Measurements from ENCODE around the gene TEX11. TPM values are rescaled to one million over a fixed set of nuclear protein-coding genes. Genes with fewer than 3 reads are reported as not detected.

TEX11 gene
- total and polyA plus RNA-seq, 10 of the 15 experiments (the other 5 are each of a cell fraction or from before 2014, with no cell fraction given): not detected

DNA sequence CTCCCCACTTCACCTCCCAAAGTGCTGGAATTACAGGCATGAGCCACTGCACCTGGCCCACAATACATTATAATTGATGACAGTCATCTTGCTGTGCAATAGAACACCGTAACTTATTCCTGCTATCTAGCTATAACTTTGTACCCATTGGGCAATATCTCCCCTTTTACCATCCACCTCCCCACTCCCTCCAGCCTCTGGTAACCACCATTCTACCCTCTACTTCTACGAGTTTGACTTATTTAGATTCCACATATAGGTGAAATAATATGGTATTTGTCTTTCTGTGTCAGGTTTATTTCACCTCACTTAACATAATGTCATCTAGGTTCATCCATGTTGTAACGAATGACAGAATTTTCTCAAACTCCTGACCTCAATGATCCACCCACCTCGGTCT, 8.2 kb upstream of the TEX11 start:
- Histone ChIP-seq H3K36me3 (ENCODE audit: control insufficient read depth in 2 of 2, insufficient read depth in 2 of 2, low read length in 1 of 2) (no peaks in the 10 kb centered on the region), H3K4me3 (no peak overlapping the region), H3K4me2 (ENCODE audit: control insufficient read depth, insufficient read depth) (no peak overlapping the region), H3K9ac (ENCODE audit: control insufficient read depth, insufficient read depth, low read length) (no peak overlapping the region), H3K79me2 (ENCODE audit: control insufficient read depth, insufficient read depth, low read length) (no peaks in the 10 kb centered on the region), H3K4me1 (ENCODE audit: control insufficient read depth, insufficient read depth, low read length) (no peaks in the 10 kb centered on the region), H4K20me1 (ENCODE audit: control insufficient read depth, insufficient read depth) (no peaks in the 10 kb centered on the region), H3K27ac (ENCODE audit: control insufficient read depth, insufficient read depth) (no peak overlapping the region), H3K9me3 (replicated peaks; ENCODE audit: control insufficient read depth, insufficient read depth, low read length) (no peaks in the 10 kb centered on the region), H3K27me3 (replicated peaks in 1 of 2; ENCODE audit: control insufficient read depth in 2 of 2, insufficient read depth in 2 of 2, low read length in 1 of 2) (no peaks in the 10 kb centered on the region), H2AFZ (ENCODE audit: control insufficient read depth, low read depth, low read length) (no peak overlapping the region)
- CTCF ChIA-PET: no interaction called here
- ATAC-seq: no peak
- in situ Hi-C loops (cut with MboI): no loop called here
- no TSS peak for BruUV-seq (replicated peaks)
- FAIRE-seq: no peak
- TF ChIP-seq POU2F2 (IDR thresholded peaks at IDR 0.05; ENCODE audit: borderline replicate concordance, low read depth, low read length) (no peak), NR2C2 (IDR thresholded peaks at IDR 0.05; ENCODE audit: borderline replicate concordance, control insufficient read depth, insufficient read length, low read depth) (no peak), CHD1 (IDR thresholded peaks at IDR 0.05; ENCODE audit: low read depth, low read length) (no peak), MYB (IDR thresholded peaks at IDR 0.05; ENCODE audit: borderline replicate concordance, low read depth, low read length) (no peak), ZNF24 (IDR thresholded peaks at IDR 0.05) (no peak), EED (IDR thresholded peaks at IDR 0.05; ENCODE audit: low read depth) (no peak), PAX8 (IDR thresholded peaks at IDR 0.05) (no peak), SIX5 (IDR thresholded peaks at IDR 0.05; ENCODE audit: low read depth, low read length, severe bottlenecking) (no peak), NFXL1 (IDR thresholded peaks at IDR 0.05; ENCODE audit: borderline replicate concordance) (no peak), WRNIP1 (IDR thresholded peaks at IDR 0.05; ENCODE audit: borderline replicate concordance, low read depth, low read length) (no peak), RCOR1 (conservative IDR thresholded peaks at IDR 0.05; ENCODE audit: low read depth, low read length) (no peak), NRF1 (conservative IDR thresholded peaks at IDR 0.05; ENCODE audit: low read depth, low read length) (no peak), JUND (IDR thresholded peaks at IDR 0.05; ENCODE audit: low read depth, low read length) (no peak), ATF7 (IDR thresholded peaks at IDR 0.05; ENCODE audit: low read depth) (no peak), ESRRA (IDR thresholded peaks at IDR 0.05; ENCODE audit: low read length) (no peak)
- TF ChIP-seq, protein P1, sequence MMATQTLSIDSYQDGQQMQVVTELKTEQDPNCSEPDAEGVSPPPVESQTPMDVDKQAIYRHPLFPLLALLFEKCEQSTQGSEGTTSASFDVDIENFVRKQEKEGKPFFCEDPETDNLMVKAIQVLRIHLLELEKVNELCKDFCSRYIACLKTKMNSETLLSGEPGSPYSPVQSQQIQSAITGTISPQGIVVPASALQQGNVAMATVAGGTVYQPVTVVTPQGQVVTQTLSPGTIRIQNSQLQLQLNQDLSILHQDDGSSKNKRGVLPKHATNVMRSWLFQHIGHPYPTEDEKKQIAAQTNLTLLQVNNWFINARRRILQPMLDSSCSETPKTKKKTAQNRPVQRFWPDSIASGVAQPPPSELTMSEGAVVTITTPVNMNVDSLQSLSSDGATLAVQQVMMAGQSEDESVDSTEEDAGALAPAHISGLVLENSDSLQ (IDR thresholded peaks at IDR 0.05): no peak
- TF ChIP-seq, protein P2, sequence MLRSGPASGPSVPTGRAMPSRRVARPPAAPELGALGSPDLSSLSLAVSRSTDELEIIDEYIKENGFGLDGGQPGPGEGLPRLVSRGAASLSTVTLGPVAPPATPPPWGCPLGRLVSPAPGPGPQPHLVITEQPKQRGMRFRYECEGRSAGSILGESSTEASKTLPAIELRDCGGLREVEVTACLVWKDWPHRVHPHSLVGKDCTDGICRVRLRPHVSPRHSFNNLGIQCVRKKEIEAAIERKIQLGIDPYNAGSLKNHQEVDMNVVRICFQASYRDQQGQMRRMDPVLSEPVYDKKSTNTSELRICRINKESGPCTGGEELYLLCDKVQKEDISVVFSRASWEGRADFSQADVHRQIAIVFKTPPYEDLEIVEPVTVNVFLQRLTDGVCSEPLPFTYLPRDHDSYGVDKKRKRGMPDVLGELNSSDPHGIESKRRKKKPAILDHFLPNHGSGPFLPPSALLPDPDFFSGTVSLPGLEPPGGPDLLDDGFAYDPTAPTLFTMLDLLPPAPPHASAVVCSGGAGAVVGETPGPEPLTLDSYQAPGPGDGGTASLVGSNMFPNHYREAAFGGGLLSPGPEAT (IDR thresholded peaks at IDR 0.05; ENCODE audit: low read depth): no peak
- WGBS (ENCODE audit: insufficient coverage, insufficient replicate concordance, low lambda C conversion rate, missing lambda C conversion rate): 49% methylated on average over 4 of the region's 4 CpGs
- no peak for DNase-seq (ENCODE audit: low read depth, low spot score)
- RAD21 ChIA-PET (ENCODE audit: unreplicated experiment): no interaction called here
- intact Hi-C loops (cut with micrococcal nuclease; ENCODE audit: unreplicated experiment): no loop called here
- POLR2A ChIA-PET: interaction anchor here (0.7 kb wide), 1 partner anchor 11 kb away, joined by 3 read pairs; no protein-coding TSS in a partner anchor
- SMC1A ChIA-PET (ENCODE audit: uncharacterized antibody, unreplicated experiment): no interaction called here

All from GM12878 (cell line).